ENCODE results near the gene PLCD3. TPM values are rescaled to one million over a fixed set of nuclear protein-coding genes. Genes with fewer than 3 reads are reported as not detected.

The PLCD3 gene
- total and polyA plus RNA-seq, 2 of the 13 experiments (the other 11 are each of a cell fraction or from before 2014, with no cell fraction given): 11.3 to 39.1 TPM

DNA sequence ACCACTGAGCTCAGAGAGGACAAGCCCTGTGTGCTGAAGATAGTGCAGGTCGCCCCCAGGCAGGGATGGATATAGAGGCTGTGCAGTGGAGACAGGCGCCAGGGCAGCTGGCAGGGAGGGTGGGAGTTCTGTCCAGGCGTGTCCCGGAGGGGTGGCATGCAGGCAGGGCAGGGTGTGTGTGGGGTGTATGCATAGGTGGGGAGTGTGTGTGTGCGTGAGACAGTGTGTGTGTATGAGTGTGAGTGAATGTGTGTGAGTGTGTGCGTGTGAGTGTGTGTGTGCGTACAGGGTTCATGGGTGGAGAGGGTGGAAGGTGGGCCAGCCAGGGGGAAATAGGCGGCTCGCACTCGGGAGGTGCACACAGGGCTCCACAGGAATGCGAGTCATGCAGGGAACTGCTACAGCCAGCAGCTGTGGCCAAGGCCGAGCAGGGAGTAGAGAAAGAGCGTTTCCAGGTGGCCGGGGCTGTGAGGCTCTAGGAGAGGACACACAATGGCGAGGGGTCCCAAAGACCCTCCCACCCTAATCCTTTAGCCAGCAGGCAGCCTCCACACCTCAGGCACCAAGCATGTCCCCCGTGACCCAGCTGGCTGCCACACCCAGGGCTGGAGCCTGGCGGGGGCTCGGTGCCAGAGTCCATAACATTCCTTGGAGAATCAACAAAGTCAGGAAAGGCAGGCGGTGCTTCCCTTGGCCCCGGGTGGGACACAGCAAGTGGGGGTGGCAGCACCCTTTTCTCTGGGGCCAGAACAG is 4.6 kb downstream of the PLCD3 start:
- Histone ChIP-seq H3K4me3 (replicated peaks in 1 of 3; ENCODE audit: insufficient read depth in 1 of 3, low read depth in 2 of 3, low read length in 3 of 3) (peak overlapping the region; percentile 13 to 58 (median 32); a peak in 3 of 6 replicates), H3K79me2 (ENCODE audit: insufficient read depth, low read length) (peaks cover 4% of the 10 kb centered on the region), H3K4me2 (ENCODE audit: low read depth, low read length) (peak overlapping the region; percentile 72), H3K36me3 (replicated peaks in 1 of 2; ENCODE audit: control insufficient read depth in 1 of 2, insufficient read depth in 2 of 2, low read length in 2 of 2) (no peaks in the 10 kb centered on the region), H3K27ac (ENCODE audit: extremely low read length, insufficient read depth, low read length) (peak overlapping the region; percentile 63), H4K20me1 (ENCODE audit: insufficient read depth, low read length) (no peaks in the 10 kb centered on the region), H3K27me3 (ENCODE audit: control insufficient read depth in 1 of 2, insufficient read depth in 2 of 2, low read length in 2 of 2) (no peaks in the 10 kb centered on the region), H3K4me1 (ENCODE audit: insufficient read depth, low read length) (peaks cover 83% of the 10 kb centered on the region), H3K9ac (ENCODE audit: insufficient read depth, low read depth, low read length) (peak overlapping the region; percentile 59), H3K9me3 (ENCODE audit: low read length) (no peaks in the 10 kb centered on the region), H2AFZ (ENCODE audit: low read length) (no peak overlapping the region)
- intact Hi-C loops (cut with micrococcal nuclease; ENCODE audit: unreplicated experiment) (no loop called here), in situ Hi-C loops (cut with HindIII; ENCODE audit: extremely low pct_ligation_motif_present, low pct_unique_long_range_greater_than_20kb) (no loop called here)
- DNase-seq (ENCODE audit: low spot score) (peak; percentile 85), ATAC-seq (peak; percentile 42), FAIRE-seq (peak; percentile 78)
- CTCF ChIA-PET (ENCODE audit: low intra/inter-chr PET ratio, low total read pairs): no interaction called here
- POLR2A ChIA-PET: interaction anchor here (0.6 to 5.1 kb wide), 14 partner anchors 8 to 75 kb away, joined by 3 to 71 read pairs (median 5); partner anchors contain the start of genes ACBD4, HEXIM1, HEXIM2 and NMT1
- 16% methylated on average over 18 of the region's 20 CpGs for WGBS (ENCODE audit: low lambda C conversion rate)
- no TSS peak for BruUV-seq (replicated peaks)
- peak; percentile 37; the same call in 1 of the 2 replicates for TF ChIP-seq MEIS2 (CRISPR knock-in tag; IDR thresholded peaks at IDR 0.05)
- TF ChIP-seq KDM2A (CRISPR knock-in tag; IDR thresholded peaks at IDR 0.05; ENCODE audit: borderline replicate concordance, low read depth): peak; percentile 46; the same call in 1 of the 2 replicates
- no peak for TF ChIP-seq JUN (CRISPR knock-in tag; IDR thresholded peaks at IDR 0.05)
- TF ChIP-seq ZNF788 (CRISPR knock-in tag; IDR thresholded peaks at IDR 0.05; ENCODE audit: borderline replicate concordance): no peak
- TF ChIP-seq ZKSCAN5 (CRISPR knock-in tag; IDR thresholded peaks at IDR 0.05): no peak
- peak; percentile 27; the same call in 1 of the 2 replicates for TF ChIP-seq PITX1 (CRISPR knock-in tag; IDR thresholded peaks at IDR 0.05)
- TF ChIP-seq FOXK2 (IDR thresholded peaks at IDR 0.05): peak; percentile 45; the same call in 1 of the 2 replicates
- peak; percentile 12; the same call in 1 of the 2 replicates for TF ChIP-seq ZNF839 (CRISPR knock-in tag; IDR thresholded peaks at IDR 0.05; ENCODE audit: borderline replicate concordance)
- no peak for TF ChIP-seq NCOR1 (IDR thresholded peaks at IDR 0.05; ENCODE audit: borderline replicate concordance, low read length)
- TF ChIP-seq, protein P1, sequence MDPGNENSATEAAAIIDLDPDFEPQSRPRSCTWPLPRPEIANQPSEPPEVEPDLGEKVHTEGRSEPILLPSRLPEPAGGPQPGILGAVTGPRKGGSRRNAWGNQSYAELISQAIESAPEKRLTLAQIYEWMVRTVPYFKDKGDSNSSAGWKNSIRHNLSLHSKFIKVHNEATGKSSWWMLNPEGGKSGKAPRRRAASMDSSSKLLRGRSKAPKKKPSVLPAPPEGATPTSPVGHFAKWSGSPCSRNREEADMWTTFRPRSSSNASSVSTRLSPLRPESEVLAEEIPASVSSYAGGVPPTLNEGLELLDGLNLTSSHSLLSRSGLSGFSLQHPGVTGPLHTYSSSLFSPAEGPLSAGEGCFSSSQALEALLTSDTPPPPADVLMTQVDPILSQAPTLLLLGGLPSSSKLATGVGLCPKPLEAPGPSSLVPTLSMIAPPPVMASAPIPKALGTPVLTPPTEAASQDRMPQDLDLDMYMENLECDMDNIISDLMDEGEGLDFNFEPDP (CRISPR knock-in tag; conservative IDR thresholded peaks at IDR 0.05): no peak
- TF ChIP-seq LCORL (IDR thresholded peaks at IDR 0.05): no peak
- peak; percentile 85 for TF ChIP-seq LCORL (CRISPR knock-in tag; IDR thresholded peaks at IDR 0.05)
- peak; percentile 86; the same call in 1 of the 2 replicates for TF ChIP-seq IRF2 (CRISPR knock-in tag; IDR thresholded peaks at IDR 0.05)
- no peak for TF ChIP-seq SMARCC2 (IDR thresholded peaks at IDR 0.05)
- TF ChIP-seq, protein P2, sequence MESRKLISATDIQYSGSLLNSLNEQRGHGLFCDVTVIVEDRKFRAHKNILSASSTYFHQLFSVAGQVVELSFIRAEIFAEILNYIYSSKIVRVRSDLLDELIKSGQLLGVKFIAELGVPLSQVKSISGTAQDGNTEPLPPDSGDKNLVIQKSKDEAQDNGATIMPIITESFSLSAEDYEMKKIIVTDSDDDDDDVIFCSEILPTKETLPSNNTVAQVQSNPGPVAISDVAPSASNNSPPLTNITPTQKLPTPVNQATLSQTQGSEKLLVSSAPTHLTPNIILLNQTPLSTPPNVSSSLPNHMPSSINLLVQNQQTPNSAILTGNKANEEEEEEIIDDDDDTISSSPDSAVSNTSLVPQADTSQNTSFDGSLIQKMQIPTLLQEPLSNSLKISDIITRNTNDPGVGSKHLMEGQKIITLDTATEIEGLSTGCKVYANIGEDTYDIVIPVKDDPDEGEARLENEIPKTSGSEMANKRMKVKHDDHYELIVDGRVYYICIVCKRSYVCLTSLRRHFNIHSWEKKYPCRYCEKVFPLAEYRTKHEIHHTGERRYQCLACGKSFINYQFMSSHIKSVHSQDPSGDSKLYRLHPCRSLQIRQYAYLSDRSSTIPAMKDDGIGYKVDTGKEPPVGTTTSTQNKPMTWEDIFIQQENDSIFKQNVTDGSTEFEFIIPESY (CRISPR knock-in tag; IDR thresholded peaks at IDR 0.05): peak; percentile 10; the same call in 1 of the 2 replicates
- TF ChIP-seq, protein P3, sequence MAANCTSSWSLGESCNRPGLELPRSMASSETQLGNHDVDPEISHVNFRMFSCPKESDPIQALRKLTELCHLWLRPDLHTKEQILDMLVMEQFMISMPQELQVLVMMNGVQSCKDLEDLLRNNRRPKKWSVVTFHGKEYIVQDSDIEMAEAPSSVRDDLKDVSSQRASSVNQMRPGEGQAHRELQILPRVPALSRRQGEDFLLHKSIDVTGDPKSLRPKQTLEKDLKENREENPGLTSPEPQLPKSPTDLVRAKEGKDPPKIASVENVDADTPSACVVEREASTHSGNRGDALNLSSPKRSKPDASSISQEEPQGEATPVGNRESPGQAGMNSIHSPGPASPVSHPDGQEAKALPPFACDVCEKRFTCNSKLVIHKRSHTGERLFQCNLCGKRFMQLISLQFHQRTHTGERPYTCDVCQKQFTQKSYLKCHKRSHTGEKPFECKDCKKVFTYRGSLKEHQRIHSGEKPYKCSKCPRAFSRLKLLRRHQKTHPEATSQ (CRISPR knock-in tag; IDR thresholded peaks at IDR 0.05; ENCODE audit: borderline replicate concordance): no peak
- TF ChIP-seq, protein P4, sequence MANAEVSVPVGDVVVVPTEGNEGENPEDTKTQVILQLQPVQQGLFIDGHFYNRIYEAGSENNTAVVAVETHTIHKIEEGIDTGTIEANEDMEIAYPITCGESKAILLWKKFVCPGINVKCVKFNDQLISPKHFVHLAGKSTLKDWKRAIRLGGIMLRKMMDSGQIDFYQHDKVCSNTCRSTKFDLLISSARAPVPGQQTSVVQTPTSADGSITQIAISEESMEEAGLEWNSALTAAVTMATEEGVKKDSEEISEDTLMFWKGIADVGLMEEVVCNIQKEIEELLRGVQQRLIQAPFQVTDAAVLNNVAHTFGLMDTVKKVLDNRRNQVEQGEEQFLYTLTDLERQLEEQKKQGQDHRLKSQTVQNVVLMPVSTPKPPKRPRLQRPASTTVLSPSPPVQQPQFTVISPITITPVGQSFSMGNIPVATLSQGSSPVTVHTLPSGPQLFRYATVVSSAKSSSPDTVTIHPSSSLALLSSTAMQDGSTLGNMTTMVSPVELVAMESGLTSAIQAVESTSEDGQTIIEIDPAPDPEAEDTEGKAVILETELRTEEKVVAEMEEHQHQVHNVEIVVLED (CRISPR knock-in tag; IDR thresholded peaks at IDR 0.05; ENCODE audit: borderline replicate concordance): no peak
- TF ChIP-seq ZNF737 (CRISPR knock-in tag; IDR thresholded peaks at IDR 0.05; ENCODE audit: borderline replicate concordance): no peak
